HG03457 (cell line): ENCODE data around the gene BPIFB6.

Experiments
- ATAC-seq: cut with Tn5 transposase; IDR thresholded peaks from one replicate; pipeline ENCODE4 v1.9.1; 2021; ENCODE audit warnings: moderate number of reproducible peaks; ENCODE audit not compliant: unreplicated experiment

Gene BPIFB6

GRCh38 chr20:33031531-33031930 lies at the start of gene BPIFB6:
Gene BPIFB6, plus strand, starts transcription at chr20:33031648. Its CDS starts 0 bp downstream, at chr20:33031648.
- no peak for ATAC-seq

GRCh38 chr20:32982617-32983458 lies 48.6 kb upstream of the BPIFB6 start:
- ATAC-seq: no peak

- ATAC-seq: no peak
Measured at GRCh38 chr20:32983459-32984112, 47.9 kb upstream of the BPIFB6 start.

GRCh38 chr20:32984196-32984595 lies 47.3 kb upstream of the BPIFB6 start:
- no peak for ATAC-seq

GRCh38 chr20:32984631-32985354 lies 46.7 kb upstream of the BPIFB6 start:
- ATAC-seq: no peak

- ATAC-seq: no peak
Measured at GRCh38 chr20:32985596-32985995, 45.9 kb upstream of the BPIFB6 start.

GRCh38 chr20:32986331-32986966 lies 45.0 kb upstream of the BPIFB6 start:
- ATAC-seq: no peak

GRCh38 chr20:32987044-32987825 lies 44.2 kb upstream of the BPIFB6 start:
- ATAC-seq: no peak

GRCh38 chr20:32988008-32988407 lies 43.4 kb upstream of the BPIFB6 start:
- no peak for ATAC-seq

GRCh38 chr20:32989507-32990283 lies 41.8 kb upstream of the BPIFB6 start:
- no peak for ATAC-seq

GRCh38 chr20:32990426-32990825 lies 41.0 kb upstream of the BPIFB6 start:
- ATAC-seq: no peak

GRCh38 chr20:32991383-32991782 lies 40.1 kb upstream of the BPIFB6 start:
- no peak for ATAC-seq

GRCh38 chr20:32991792-32992641 lies 39.4 kb upstream of the BPIFB6 start:
- ATAC-seq: no peak

GRCh38 chr20:32993496-32994050 lies 37.9 kb upstream of the BPIFB6 start:
- no peak for ATAC-seq

- no peak for ATAC-seq
Measured at GRCh38 chr20:32995802-32996201, 35.6 kb upstream of the BPIFB6 start.

GRCh38 chr20:32997431-32997830 lies 34.0 kb upstream of the BPIFB6 start:
- no peak for ATAC-seq

- no peak for ATAC-seq
Measured at GRCh38 chr20:32999603-33000250, 31.7 kb upstream of the BPIFB6 start.
